Urinary bladder (tissue), 4 donors: ENCODE data around the gene TENT4B. TPM values are rescaled to one million over a fixed set of nuclear protein-coding genes. Genes with fewer than 3 reads are reported as not detected.
"Not testable (repeated sequence)": the region's sequence is repeated elsewhere in the genome, so short reads cannot be mapped to it uniquely, and the experiment has no call there.

Experiments used
- DNase-seq: peaks from one replicate; pipeline ENCODE4 v3.0.0-alpha.2; 2015; ENCODE audit errors: extremely low spot score
- H3K27ac ChIP-seq: one replicate; pipeline ENCODE4 v1.5.1; 2013; ENCODE audit warnings: low read depth, mild to moderate bottlenecking, moderate library complexity
- H3K36me3 ChIP-seq: one replicate; pipeline ENCODE4 v1.6.1; 2013; ENCODE audit warnings: mild to moderate bottlenecking, moderate library complexity; ENCODE audit not compliant: insufficient read depth
- H3K4me1 ChIP-seq: one replicate; pipeline ENCODE4 v1.6.1; 2013; ENCODE audit warnings: mild to moderate bottlenecking, moderate library complexity; ENCODE audit not compliant: insufficient read depth
- H3K4me3 ChIP-seq: one replicate; pipeline ENCODE4 v1.5.1; 2013; ENCODE audit warnings: low read depth, low read length
- WGBS: extraction: QIAGEN DNeasy Blood & Tissue Kit; methylation state at CpG from one replicate; pipeline ENCODE4 v1.1.7; 2013; 5-methylcytosine and 5-hydroxymethylcytosine counted together
- polyA plus RNA-seq: library from polyadenylated mRNA; stranded (reverse); fragments of 200-250 nt; gene quantifications from one replicate; pipeline ENCODE4 v1.2.3, GENCODE V29; 2013
- total RNA-seq: library from RNA; depleted of rRNA; stranded (reverse); fragments of >200 nt; gene quantifications from one replicate; pipeline ENCODE4 v1.2.3, GENCODE V29; 2014
- donor health status: healthy with polysubstance abuse.
- donor health status: healthy.

TENT4B gene
- total and polyA plus RNA-seq, 2 donors, result 9.0 to 19.4 TPM

DNA sequence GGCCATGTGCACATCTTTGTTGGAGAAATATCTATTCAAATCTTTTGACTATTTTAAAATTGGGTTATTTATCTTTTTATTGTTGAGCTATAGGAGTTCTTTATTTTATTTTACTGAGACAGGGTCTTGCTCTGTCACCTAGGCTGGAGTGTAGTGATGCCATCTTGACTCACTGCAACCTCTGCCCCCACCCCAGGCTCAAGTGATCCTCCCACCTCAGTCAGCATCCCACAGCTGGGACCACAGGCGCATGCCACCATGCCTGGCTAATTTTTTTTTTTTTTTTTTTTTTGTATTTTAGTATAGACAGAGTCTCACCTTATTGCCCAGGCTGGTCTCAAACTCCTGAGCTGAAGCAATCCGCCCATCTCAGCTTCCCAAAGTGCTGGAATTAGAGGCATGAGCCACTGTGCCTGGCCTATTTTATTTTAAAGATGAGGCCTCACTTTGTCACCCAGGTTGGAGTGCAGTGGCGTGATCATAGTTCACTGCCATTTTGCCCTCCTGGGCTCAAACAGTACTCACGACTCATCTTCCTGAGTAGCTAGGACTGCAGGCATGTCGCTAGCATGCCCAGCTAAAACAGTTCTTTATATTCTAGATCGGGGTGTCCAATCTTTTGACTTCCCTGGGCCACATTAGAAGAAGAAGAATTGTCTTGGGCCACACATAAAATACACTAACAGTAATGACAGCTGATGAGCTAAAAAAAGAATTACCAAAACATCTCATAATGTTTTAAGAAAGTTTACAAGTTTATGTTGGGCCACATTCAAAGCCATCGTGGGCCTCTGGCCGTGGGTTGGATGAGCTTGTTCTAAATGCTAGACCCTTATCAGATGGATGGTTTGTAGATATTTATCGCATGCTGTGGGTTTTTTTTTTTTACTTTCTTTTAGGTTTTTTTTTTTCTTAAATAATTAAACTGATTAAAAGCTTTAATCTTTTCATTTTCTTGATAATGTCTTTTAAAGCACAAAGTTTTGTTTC is 13.7 kb downstream of the TENT4B start:
- WGBS, result 50% methylated on average over 9 of the region's 9 CpGs
- H3K4me3 ChIP-seq, result no peak overlapping the region
- H3K27ac ChIP-seq, result no peak overlapping the region
- H3K36me3 ChIP-seq, result no peaks in the 10 kb centered on the region
- no peaks in the 10 kb centered on the region for H3K4me1 ChIP-seq
- no peak for DNase-seq

DNA sequence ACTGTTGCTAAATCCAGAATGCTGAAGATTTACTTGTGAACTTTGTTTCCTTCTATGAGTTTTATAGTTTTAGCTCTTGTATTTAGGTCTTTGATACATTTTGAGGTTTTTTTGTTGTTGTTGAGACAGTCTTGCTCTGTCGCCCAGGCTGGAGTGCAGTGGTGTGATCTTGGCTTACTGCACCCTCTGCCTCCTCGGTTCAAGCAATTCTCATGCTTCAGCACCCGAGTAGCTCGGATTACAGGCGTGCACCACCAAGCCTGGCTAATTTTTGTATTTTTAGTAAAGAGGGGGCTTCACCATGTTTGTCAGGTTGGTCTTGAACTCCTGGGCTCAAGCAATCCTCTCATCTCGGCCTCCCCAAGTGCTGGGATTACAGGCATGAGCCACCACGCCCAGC is 14.4 kb downstream of the TENT4B start:
- WGBS, result 68% methylated on average over 7 of the region's 7 CpGs
- H3K36me3 ChIP-seq, result no peaks in the 10 kb centered on the region
- no peak for DNase-seq
- no peak overlapping the region for H3K4me3 ChIP-seq
- no peak overlapping the region for H3K27ac ChIP-seq
- H3K4me1 ChIP-seq, result no peaks in the 10 kb centered on the region

DNA sequence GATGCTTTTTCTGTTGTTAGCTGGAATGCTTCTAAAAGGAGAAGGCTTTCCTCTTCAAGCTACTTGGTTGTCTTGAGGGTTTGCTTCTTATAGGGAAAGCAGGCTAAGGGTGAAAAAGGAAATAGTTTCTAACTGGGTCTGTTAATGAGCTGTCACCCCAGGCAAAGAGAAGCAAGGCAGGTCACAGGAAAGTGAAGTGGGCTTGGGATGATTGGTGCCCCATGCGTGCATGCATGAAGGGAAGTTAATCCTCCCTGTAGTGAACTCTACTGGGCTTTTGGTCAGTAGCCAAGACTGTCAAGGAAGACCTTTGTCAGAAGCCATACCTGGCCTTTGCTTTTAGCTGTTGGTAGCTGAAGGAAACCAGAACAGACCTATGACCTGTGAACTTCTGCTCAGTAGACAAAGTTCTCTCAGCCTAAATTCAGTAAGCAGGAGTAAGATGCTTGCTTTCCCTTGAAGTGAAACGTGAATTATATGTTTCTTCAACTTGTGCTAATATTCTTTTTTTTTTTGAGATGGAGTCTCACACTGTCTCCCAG is 16.5 kb downstream of the TENT4B start:
- H3K4me1 ChIP-seq, result no peaks in the 10 kb centered on the region
- H3K27ac ChIP-seq, result no peak overlapping the region
- H3K4me3 ChIP-seq, result no peak overlapping the region
- no peak for DNase-seq
- H3K36me3 ChIP-seq, result no peaks in the 10 kb centered on the region
- 50% methylated on average over 2 of the region's 2 CpGs for WGBS

DNA sequence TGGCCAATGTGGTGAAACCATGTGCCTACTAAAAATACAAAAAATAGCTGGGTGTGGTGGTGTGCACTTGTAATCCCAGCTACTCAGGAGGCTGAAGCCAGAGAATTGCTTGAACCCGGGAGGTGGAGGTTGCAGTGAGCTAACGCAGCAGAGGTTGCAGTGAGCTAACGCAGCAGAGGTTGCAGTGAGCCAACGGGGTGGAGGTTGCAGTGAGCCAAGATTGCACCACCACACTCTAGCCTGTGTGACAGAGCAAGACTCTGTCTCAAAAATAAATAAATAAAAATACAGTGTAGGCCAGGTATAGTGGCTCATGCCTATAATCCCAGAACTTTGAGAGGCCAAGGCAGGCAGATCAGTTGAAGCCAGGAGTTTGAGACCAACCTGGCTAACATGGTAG is 18.7 kb downstream of the TENT4B start:
- H3K36me3 ChIP-seq, H3K4me3 ChIP-seq, DNase-seq, H3K27ac ChIP-seq, H3K4me1 ChIP-seq: not testable (repeated sequence)
- 92% methylated on average over 4 of the region's 4 CpGs for whole genome bisulfite sequencing

DNA sequence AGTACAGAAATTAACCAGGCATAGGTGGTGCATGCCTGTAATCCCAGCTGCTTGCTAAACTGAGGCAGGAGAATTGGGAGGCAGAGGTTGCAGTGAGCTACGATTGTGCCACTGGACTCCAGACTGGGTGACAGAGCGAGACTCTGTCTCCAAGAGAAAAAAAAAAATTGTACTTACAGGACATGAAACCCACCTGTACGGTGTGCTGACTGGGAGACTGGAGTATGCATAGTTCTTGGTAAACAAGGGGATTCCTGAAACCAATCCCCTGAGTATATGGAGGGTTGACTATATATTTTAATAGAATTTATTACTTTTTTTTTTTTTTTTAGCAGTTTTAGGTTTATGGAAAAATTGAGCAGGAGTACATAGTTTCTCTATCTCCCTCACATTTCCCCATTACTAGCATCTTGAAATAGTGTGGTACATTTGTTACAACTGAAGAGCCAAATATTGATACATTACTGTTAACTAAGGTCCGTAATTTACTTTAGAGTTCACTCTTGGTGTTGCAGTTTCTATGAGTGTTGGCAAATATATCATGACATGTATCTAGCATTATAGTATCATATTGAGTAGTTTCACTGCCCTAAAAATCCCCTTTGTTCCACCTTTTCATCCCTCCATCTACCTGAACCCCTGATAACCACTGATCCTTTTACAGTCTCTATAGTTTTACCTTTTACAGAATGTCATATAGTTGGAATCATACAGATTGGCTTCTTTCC is 19.3 kb downstream of the TENT4B start:
- H3K27ac ChIP-seq, result no peak overlapping the region

DNA sequence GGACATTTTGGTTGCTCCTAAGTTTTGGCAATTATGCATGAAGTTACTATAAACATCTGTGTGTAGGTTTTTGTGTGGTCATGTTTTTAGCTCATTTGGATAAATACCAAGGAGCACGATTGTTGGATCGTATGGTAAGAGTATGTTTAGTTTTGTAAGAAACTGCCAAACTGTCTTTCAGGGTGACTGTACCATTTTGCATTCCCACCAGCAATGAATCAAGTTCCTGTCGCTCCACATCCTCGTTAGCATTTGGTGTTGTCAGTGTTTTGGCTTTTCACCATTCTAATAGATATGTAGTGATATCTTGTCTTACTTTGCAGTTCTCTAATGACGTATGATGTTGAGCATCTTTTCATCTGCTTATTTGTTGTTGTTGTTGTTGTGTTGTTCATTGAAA is 20.2 kb downstream of the TENT4B start:
- DNase-seq, result no peak
- Histone ChIP-seq H3K4me1 (no peaks in the 10 kb centered on the region), H3K27ac (no peak overlapping the region), H3K36me3 (no peaks in the 10 kb centered on the region), H3K4me3 (no peak overlapping the region)
- 69% methylated on average over 5 of the region's 5 CpGs for WGBS

More for the DNA sequence above, 19.3 kb downstream of the TENT4B start:
- no peak overlapping the region for H3K4me3 ChIP-seq
- 69% methylated on average over 4 of the region's 4 CpGs for WGBS
- no peak for DNase-seq
- H3K4me1 ChIP-seq, result no peaks in the 10 kb centered on the region
- H3K36me3 ChIP-seq, result no peaks in the 10 kb centered on the region

DNA sequence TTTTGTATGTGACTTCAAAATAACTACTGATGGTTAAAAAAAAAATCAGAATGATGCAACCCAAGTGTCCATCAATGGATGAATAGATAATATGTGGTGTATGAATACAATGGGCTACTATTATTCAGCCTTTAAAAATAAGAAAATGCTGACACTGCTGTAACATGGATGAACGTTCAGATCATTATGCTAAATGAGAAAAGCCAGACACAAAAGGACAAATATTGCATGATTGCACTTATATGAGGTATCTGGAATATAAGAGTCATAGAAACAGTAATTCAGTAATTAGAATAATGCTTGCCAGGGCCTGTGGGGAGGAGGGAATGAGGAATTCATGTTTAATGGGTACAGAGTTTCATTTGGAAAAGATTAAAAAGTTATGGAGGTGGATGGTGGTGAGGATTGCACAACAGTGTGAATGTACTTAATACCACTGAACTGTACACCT is 25.4 kb downstream of the TENT4B start:
- Histone ChIP-seq H3K4me1 (no peaks in the 10 kb centered on the region), H3K27ac (no peak overlapping the region), H3K4me3 (no peak overlapping the region), H3K36me3 (no peaks in the 10 kb centered on the region)
- 63% methylated on average over 1 of the region's 1 CpG for WGBS
- no peak for DNase-seq

DNA sequence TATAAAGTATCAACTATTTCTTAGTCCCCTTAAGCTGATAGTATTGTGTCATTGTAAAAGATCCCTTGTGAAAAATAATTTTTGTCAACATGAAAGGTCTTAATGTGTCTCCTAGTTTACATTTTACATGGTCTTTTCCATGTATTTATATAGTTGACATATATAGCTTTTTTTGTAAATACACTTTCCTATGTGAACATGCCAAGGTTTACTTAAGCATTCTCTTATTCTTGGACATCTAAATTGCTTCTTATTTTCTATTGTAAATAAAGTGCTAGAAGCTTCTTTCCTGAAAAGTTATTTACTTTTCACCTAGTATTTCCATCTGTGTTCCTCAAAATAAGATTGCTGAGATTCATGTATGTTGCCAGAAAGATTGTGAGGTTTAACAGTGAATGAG is 29.3 kb downstream of the TENT4B start:
- no peak overlapping the region for H3K4me3 ChIP-seq
- no peaks in the 10 kb centered on the region for H3K4me1 ChIP-seq
- no peak for DNase-seq
- no peak overlapping the region for H3K27ac ChIP-seq
- H3K36me3 ChIP-seq, result no peaks in the 10 kb centered on the region

DNA sequence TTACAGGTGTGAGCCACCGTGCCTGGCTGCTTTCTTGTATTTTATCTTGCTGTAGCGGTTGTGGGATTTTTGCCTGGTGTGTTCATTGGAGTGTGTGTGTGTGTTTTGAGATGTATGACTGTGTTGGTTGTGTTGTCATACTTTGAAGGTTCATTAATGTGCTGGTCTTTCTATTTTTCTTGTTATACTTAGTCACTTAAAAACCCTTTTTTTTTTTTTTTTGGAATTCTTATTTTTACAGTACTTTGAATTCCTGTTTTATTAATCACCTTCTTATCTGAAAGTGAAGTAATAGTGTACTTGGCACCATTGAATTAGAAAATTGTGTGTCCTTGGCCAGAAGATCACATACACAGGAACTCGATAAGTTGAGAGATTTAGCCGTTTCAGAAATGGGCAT is 30.2 kb downstream of the TENT4B start:
- H3K4me1 ChIP-seq, result no peaks in the 10 kb centered on the region
- DNase-seq, result no peak
- H3K27ac ChIP-seq, result no peak overlapping the region
- H3K36me3 ChIP-seq, result no peaks in the 10 kb centered on the region
- WGBS, result 68% methylated on average over 4 of the region's 4 CpGs
- H3K4me3 ChIP-seq, result no peak overlapping the region

DNA sequence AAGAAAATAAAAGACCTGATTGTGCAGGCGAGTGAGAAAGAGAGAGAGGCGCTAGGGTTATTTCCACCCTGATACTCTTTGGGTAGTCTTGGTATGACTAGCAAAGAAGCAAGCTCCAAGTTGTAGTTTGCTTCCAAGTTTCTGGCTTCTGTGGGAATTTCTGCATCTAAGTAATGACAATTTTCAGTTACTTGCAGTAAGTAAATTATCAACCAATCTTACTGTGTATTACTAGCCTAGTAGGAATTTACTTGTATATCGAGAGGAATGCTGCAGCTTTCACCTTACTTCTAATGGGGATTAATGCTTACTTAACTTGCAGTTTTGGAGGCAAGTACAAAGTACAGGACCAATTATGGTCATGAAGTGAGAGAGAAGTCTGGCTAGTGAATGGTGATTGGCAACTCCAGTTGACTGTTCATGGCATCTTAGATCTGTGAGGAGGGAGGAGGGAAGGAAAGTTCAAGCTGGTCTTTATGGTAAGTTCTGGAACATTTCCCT is 31.9 kb downstream of the TENT4B start:
- no peaks in the 10 kb centered on the region for H3K36me3 ChIP-seq
- 65% methylated on average over 3 of the region's 3 CpGs for WGBS
- no peak overlapping the region for H3K27ac ChIP-seq
- H3K4me3 ChIP-seq, result no peak overlapping the region
- DNase-seq, result no peak
- H3K4me1 ChIP-seq, result no peaks in the 10 kb centered on the region

DNA sequence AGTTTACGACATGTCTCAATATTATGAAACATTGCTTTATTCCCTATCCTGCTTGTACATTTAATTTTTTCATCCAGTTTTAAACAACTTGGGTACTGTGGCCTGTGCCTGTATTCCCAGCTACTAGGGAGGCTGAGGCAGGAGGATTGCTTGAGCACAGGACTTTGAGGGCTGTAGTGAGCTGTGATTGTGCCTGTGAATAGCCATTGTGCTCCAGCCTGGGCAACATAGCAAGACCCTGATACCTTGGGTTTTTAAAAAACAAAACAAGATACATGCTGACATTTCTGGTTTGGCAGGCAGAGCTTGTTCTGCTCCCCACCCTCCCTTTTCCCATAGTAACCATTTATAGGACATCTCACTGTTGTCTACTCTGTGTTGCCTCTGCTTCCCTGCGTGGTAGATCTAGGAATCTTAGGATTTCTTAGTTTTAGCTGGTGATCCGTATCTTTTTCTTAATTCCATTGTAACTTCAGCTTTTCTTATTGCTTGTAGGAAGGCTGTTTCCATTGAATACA is 35.6 kb downstream of the TENT4B start:
- peaks cover 1% of the 10 kb centered on the region for H3K36me3 ChIP-seq
- H3K4me1 ChIP-seq, result peaks cover 1% of the 10 kb centered on the region
- DNase-seq, result no peak
- WGBS, result 51% methylated on average over 3 of the region's 3 CpGs
- H3K27ac ChIP-seq, result no peak overlapping the region
- no peak overlapping the region for H3K4me3 ChIP-seq

DNA sequence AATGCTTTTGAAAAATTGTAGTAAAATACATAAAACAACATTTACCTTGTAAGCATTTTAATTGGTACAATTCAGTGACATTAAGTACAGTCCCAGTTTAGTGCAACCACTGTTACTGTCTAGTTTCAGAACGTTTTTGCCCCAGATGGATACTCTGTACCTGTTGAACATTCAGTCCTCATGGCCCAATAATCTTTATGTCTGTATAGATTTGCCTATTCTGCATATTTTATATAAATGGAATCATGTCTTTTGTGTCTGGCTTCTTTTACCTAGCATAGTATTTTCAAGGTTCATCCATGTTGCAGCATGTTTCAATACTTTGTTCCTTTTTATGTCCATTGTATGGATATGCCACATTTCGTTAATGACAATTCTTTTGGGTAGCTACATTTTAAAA is 37.2 kb downstream of the TENT4B start:
- Histone ChIP-seq H3K36me3 (peaks cover 1% of the 10 kb centered on the region), H3K4me1 (peaks cover 1% of the 10 kb centered on the region), H3K4me3 (no peak overlapping the region), H3K27ac (no peak overlapping the region)
- 90% methylated on average over 2 of the region's 2 CpGs for WGBS
- DNase-seq, result no peak

DNA sequence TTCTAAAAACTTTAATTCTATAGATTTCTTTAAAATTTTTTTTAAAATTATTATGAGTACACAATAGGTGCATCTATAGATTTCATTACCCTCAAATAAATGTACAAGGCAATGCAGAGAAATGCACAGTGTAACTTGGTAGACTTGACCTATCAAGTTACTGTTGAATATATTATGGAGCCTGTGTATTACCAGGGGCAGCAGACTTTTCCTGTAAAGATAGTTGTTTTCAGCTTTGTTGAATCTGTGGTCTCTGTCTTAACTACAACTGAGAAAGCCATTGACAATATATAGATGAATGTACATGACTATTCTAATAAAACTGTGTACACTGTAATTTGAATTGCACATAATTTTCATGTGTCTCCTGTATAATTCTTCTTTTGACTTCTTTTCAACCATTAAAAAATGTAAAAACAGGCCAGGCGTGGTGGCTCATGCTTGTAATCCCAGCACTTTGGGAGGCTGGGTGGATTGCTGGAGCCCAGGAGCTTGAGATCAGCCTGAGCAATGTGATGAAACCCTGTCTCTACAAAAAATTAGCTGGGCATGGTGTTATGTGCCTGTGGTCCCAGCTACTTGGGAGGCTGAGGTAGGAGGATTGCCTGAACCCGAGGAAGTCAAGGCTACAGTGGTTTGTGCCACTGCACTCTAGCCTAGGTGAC is 39.4 kb downstream of the TENT4B start:
- H3K4me3 ChIP-seq, result no peak overlapping the region
- peaks cover 1% of the 10 kb centered on the region for H3K4me1 ChIP-seq
- H3K36me3 ChIP-seq, result peaks cover 1% of the 10 kb centered on the region
- WGBS, result 95% methylated on average over 2 of the region's 2 CpGs
- DNase-seq, result no peak
- H3K27ac ChIP-seq, result no peak overlapping the region
